ENCODE measurements around the gene PDE8B.

PDE8B gene

DNA sequence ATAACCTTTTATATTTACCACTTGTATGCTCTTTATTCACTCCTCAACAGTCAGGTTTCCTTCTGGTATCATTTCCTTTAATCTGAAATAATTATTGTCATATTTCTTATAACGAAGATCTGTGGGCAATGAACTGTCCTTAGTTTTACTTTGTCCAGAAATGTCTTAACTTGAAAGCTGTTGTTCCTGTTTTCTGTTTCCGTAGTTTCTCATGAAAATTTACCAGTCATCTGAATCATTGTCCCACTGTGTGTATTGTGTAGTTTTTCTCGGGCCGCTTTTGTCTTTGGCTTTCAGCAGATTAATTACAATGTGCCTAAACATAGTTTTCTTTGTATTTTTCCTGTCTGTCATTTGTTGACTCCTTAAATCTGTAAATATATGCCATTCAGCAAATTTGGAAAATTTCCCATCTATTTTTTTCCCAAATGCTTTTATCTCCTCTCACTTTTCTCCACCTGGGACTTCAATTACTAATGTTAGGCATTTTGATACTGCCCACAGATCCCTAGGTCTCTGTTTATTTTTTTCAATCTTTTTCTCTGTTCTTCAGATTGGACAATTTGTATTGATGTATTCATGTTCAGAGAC is 74.9 kb downstream of the PDE8B start:
- no peak for DNase-seq (ENCODE audit: low read depth)

DNA sequence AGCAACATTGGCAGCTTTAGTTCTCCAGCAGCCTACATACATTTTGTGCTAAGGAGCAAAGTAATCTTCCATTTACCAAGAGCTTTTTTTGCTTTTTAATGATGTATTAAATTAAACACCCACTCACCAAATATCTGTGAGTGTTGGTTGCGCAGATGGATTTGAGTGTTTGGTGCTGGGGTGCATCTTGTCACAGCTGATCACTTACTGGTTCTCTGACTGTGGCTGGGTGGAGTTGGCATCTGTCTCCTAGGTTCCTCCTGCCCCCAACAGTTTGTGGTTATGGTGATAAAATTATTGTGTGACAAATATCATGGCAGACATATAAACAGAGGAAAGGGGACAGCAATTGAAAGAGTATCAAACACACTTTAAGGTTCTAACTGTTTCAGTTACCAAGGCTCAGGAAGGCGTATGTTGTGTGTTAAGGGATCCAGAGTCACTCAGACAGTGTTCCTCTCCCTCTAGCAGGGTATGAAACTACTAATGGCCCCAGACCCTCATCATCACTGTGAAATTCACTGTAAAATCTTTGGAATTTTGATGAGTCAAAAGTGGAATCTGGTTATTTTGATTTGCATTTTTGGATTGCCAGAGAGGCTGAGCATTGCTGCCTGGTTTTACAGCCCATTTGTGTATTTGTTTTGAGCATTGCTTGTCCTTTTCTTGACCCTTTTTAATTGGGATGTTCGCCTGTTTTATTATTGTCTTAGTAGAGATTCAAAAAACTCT is 81.7 kb downstream of the PDE8B start:
- no peak for DNase-seq (ENCODE audit: low read depth)

DNA sequence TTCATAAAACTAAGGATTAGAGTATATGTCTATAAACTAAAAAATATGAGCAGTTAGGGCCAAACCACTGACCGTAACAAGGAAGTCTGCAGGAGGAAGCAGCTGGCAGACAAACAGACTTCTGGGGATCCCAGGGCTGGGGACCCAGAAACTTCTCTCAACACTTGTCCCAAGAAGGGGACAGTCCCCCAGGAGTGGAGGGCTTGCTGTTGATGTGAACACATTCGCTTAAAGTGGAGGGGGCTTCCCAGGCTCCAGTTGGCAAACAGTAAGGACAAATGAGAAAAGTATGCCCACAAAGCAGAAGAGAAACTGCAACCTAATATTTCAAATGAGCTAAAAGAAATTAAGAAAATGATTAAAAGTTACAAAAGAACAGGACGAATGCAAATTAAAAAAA is 83.7 kb downstream of the PDE8B start:
- DNase-seq (ENCODE audit: low read depth) = no peak

DNA sequence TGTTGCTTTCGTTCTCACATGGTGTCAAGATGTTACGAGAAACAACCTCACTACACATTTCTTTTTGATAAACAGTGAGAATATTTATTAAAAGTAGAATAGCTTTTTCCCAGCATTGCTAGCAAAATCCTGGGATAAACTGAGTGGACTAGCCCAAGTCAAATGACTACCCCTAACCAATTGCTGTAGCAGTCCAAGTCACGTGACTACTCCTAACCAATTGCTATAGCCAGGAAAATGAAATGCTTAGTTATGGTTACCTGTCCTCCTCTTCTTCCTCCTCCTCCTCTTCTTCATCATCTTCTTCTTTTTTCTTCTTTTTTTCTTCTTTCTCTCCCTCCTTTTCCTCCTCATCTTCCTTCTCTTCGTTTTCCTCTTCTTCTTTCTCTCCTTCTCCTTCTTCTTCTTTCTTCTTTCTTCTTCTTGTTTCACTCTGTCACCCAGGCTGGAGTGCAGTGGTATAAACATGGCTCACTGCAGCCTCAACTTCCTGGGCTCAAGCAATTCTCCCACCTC is 85.4 kb downstream of the PDE8B start:
- no peak for DNase-seq (ENCODE audit: low read depth)

DNA sequence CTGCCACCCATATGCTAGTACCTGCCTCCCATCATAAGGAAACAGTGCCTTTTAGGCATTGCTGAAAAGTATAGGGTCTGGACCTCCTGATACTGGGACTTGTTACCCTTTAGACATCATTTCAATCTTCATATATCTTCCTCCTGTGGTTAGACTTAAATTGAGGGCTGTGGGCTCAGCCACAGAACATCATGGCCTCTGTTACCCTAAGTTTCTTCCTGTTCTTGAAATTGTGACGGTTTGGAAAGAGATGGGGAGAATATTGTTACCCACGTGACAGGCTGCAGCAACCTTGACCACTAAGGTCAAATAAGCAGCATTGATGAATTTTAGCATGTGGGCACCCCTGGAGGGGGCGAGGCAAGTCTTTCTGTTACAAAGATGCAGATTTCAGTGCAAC is 87.7 kb downstream of the PDE8B start:
- DNase-seq (ENCODE audit: low read depth) = no peak

DNA sequence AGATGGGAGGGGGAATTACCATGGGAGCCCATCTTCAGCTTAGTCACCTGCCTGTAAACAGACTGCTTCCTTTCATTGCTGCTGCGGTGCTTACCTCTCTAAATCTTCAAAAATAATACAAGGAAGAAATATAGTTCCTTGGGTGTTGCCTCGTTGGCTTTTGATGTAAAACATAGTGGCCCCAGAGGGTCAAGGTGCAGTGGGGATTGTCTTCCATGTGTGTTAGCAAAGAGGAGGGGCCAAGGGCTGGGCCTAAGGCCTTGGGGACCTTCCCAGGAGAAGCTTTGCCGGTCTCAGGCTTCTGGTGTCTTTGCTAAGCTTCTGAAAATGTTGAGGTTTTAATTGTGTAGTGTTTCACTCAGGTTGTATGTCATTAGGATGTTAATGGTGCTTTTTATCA is 90.0 kb downstream of the PDE8B start:
- no peak for DNase-seq (ENCODE audit: low read depth)

DNA sequence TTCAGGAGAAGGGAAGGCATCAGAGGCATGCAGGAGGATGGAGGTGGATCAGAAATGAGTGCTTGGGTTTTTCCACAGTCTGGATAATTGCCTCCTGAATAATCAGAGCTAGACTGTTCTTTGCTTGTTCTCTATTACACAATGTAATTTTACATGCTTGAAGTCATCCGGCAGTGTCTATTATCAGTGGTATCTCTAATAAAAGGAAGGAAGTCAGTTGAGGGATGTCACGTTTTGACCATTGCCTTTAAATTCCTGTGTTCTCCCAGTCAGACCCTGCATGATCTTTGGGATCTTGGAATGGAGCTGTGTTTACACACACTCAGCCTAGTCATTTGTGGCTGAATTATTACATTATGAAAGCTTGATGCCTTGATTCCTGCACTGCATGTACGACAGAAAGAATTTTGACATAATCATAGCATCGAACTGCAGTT is 91.0 kb downstream of the PDE8B start:
- no peak for DNase-seq (ENCODE audit: low read depth)

DNA sequence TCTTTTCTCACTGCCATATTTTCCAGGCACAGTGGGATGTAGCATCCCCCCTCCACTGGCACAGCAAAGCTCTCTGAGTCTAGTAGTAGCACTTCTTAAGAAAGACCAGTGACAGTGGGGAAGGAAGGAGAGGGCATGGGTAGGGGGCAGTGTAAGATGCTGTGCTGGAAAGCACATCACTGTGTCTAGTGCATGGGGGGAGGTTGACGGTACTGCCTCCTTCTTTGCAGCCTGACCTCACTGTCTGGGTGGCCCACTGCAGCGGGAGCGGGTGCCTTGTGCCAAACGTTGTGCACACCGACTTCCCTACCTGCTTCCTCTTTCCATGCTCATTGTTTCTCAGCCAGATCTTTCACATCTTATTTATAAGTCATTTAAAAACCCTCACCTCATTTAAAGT is 91.8 kb downstream of the PDE8B start:
- no peak for DNase-seq (ENCODE audit: low read depth)

DNA sequence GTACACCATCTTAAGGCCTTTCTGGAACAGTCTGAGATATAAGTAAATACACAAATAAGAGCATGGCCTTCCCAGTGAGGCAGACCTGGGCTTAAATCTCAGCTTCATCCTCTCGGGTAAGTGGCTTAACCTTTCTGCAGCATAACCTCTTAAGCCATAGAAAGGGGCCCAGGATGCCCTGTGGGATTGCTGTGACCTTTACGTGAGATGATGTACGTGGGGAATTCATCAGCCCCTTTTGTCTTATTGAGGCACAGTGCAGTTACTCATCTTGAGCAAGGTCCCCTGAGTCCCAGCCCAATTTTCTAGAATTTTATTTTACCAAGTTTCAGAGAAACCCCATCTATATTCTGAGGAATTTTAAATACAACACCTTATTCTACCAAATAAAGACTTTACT is 92.2 kb downstream of the PDE8B start:
- no peak for DNase-seq (ENCODE audit: low read depth)

DNA sequence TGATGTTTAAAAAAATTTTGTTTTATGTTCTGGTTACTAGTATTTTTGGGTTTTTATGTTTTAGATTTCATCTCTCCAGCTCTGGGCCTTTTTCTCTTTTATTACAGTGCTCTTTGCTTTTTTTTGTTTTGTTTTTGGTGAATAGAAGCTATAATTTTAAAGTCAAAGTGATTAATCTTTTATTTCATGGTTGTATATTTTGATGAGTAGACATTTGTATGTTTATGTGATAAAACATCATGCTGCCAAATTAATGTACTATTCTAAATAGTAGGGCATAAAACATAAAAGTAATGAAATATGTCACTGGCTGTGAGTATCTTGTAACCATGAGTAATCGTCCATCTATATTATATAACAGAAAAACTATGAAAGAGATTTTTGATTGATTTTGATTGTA is 93.9 kb downstream of the PDE8B start:
- DNase-seq (ENCODE audit: low read depth) = no peak

DNA sequence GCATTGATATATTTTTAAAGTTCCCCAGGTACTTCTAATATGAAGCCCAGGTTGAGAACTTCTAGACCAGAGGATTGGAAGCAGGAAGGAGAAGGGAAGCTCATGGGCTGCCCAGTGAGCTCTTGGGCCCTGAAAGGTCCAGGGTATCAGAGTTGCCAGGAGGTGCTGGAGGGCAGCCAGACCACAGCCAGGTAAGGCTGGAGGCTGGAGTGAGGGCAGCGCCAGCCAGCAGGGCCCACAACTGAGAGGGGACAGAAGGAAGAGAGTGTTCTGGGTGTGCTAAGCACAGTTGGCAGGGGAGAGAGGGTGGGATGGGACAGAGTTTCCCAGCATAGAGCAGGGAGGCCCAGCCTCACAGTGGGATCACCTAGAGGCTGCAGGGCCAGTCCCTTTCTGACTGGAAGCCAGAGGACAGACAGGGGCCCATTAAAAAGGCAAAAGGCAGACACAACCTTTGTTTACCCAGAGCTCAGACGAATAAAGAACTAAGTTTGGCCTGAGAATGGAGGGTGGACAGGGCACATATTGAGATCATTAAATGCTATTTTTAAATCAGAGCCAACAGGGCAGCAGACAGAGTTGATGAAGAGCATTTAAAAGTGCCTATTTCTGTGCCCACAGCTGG is 94.9 kb downstream of the PDE8B start:
- no peak for DNase-seq (ENCODE audit: low read depth)

DNA sequence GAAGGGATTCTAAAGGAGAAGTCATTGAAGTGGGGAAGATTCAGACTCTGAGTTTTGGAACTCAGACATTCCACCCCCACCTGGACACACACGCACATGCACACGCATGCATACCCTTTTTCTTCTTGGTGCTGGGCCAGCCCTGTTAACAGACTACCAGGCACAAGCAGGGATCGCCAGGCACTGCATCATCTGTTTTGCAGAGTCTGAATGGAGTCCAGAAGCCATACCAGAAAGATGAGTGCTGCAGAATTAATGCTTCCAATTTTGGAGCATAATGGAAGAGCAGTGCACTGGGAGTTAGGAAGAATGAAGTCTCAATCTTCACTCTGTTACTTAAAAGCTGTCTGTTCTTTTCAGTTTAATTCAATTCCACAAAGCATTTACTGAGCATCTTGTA is 95.5 kb downstream of the PDE8B start:
- DNase-seq (ENCODE audit: low read depth) = no peak

DNA sequence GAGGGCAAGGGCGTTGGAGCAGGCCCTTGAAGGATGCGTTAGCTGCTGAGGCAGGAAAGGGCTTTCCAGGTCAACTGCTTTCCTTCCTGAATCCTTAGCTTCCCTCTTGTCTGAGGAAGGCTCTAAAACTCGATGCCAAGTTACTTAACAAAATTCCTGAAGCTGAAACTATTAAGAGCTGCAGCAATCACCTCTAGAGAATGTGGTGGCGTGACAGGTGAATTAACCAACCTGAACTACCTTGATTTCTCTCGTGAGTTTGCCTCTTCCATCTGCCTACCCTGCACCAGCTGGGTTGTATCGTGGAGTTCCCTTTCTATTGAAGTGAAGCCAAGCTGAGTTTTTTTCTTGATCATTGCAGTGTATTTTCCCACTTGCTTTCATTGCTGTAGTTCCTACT is 96.1 kb downstream of the PDE8B start:
- DNase-seq (ENCODE audit: low read depth) = no peak

DNA sequence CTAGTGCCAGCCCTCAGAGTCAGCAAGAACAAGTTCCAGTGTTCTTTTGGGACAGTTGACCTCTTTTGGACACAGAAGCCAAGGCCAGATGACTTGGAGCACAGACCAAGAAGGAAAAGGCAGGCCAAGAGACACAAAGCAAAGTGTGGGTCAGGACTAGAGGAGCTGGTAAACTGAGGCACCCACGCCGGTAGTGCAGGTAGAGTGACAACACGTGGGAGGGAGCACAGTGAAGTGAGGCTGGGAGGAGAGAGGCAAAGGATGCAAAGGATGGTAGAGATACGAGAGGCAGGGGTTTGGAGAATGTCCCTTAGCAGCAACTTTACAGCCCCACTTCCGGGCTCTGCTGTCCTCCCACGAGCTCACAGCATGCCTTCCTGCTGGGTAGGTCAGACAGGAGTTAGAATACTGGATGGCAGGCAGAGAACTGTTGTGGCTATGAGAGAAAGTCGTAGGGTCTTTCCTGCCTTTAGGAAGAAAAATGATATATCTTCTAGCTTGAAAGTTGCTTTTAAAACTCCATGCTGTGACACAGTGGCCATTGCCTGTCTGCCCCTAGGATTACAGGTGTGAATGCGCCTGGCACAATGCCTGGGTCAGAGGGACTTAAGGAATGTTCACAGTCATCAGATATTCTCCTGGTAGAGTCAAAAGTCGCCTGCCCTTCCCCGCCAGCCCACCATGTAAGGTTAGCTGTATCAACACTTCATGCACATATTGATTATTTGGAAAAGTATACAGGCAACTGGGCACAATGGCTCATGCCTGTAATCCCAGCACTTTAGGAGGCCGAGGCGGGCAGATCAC is 97.9 kb downstream of the PDE8B start:
- DNase-seq (ENCODE audit: low read depth) = no peak

DNA sequence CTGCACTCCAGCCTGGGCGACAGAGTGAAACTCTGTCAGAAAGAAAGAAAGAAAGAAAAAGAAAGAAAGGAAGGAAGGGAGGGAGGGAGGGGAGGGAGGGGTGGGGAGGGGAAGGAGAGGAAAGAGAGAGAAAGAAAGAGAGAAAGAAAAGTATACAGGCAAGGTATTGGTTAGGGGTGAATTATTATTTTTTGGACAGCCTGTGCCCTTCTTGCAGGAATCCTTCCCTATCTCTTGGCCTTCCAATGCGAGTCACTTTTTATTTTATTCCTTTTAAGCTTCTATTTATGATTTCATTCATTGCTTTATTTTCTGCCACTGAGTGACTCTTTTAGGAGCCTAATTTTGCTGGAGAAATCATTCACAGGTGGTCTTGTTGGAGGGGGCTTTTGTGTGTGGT is 98.7 kb downstream of the PDE8B start:
- DNase-seq (ENCODE audit: low read depth) = no peak

DNA sequence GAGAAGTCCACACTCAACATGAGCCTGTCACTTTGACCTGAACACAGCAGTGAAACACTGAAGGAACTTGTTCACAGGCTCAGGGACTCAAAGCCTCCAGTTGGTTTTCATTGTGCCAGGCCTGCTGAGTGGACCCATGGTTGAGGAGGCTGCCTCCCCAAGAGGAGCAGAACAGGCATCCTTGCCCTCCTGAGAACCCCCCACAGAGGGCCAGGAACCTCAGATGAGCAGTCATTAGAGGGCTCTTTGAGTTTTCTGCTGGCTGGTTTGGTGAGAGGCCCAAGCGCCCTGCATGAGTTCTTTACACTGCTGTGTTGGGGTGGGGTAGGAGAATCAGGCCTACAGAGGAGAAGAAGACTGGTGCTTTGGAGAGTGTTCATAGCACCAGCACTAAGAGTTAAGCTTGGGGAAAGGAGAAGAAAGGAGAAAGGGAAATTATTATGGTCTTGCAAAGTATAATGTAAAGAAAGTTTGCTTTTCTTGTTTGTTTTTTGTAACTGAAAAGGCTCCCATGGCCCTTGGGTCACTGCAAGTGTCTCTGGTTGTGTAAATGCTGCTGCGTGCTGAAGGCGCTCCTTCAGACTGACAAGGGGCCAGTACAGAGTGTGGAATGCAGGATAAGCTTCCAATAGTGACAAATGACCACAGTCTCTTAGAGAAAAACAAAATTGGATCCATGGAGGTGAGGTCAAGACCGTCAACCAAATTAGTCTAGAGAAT is 100.2 kb downstream of the PDE8B start:
- DNase-seq (ENCODE audit: low read depth) = no peak

DNA sequence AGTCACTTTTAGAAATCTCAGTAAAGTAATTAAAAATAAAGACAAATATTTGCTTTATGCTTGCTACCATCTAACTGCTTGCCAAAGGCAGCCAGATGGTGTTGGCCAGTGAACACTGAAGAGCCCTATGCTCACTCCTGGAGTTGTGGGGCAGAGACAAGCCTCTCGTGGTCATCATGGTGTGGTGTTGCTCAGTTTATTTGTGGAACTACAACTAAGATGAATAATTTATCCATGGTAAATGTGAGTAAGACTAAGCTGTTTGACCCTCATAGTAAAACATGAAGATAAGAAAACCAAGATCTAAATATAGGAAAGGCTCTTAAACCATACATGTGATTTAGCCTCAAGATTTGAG is 100.7 kb downstream of the PDE8B start:
- DNase-seq (ENCODE audit: low read depth) = no peak

DNA sequence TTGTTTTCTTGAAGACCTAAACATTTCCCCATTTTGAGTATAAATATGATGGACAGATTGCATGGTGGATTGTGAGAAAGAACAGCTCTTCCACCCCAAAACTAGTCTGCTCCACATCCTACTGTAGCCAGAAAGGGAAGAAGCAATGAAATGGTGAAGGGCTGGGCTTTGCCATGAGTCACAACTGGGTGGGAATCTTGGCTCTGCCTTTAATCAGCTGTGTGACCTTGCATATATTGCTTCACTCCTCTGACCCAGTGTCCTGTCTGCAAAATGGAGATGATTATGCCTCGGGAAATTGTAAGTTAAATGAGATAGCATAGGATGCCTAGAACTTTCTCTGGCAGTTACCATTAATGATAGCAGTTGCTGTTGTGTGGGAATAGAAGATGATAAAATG is 101.9 kb downstream of the PDE8B start:
- no peak for DNase-seq (ENCODE audit: low read depth)

DNA sequence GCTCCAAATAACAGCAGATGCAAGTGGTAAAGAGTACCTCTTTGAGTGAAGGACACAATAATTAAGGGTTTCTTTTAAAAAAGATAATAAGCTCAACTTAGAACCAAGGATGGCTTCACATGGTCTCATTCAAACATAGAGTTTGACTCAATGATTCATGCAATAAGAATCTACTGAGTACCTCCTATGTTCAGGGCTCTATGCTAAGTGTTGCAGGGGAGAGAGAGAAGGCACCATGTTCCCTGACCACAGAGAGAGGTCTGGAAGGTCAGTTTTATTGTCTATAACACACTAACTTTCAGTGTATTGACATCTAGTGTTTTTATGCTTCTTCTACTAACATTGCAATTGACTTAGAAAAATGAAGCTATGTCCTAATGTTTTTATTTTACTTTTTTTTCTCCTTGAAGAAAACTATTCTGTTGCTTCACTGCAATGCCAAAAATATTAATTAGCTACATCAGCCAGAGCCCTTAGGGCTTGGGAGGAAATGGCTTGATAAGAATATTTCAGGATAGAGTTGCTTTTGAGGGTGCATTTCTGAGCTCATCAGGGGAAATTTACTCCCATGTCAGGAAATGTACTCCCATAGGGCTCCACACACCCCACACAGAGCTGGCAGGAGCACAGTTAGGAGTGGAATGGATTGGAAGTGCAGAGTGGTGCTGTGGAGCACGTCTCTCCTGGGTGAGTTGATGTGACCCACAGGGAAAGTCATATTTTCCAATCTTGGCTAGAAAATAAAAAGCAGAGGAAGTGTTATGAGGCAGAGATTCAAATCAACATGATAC is 106.6 kb downstream of the PDE8B start:
- no peak for DNase-seq (ENCODE audit: low read depth)

DNA sequence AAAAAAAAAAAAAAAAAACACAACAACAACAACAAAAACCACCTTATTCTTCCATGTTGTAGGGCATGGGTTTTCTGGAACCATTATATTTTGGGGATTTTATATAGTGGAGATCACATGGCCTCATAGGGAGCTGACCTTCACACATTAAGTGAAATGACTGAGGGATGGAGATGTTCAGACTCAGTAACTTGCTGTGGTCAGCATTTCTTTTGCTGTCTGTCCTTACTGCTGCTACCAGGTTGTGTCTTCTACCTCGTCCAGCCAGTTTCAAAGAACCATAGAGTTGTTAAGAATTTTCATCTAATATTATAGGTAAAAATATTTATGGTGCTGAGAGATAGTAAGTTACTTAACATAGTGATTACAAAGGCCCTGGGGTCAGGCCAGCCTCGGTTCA is 107.6 kb downstream of the PDE8B start:
- no peak for DNase-seq (ENCODE audit: low read depth)

DNA sequence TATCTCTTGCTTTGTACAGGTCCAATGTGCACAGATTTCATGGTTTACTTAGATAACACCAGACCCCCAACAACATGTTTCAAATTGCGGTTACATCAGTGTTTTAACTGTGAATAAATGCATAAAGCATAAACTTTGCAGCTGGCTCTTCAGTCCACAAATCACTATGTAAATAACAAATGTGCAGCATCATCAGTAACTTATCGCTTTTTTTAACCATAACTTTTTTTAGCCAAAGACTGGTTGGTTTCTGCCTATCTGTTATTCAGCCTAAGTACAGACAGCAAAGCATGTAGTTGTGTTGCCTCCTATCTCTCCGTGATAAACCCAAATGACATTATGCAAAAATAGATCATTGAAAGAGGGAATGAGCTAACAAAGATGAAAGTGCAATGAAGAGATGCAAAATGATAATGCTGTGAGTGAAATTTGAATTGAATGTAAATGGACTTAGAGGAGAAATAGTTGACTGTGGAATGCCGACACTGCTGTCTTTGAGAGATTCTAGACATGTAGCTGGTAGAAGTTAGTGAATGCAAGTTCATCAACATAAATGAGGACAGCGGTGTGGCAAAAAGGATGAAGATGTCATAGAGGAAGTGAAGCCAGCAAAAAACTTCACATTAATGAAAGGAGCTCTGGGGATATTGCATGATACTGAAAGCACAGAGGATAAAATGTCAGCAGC is 108.8 kb downstream of the PDE8B start:
- no peak for DNase-seq (ENCODE audit: low read depth)

Data from stimulated activated CD8-positive, alpha-beta memory T cell treated with anti-CD3 and anti-CD28 coated beads, Interleukin-15, amount 100 ng/mL, for 1 hour (primary cell).